ENCODE measurements around the gene TRAM2.

The TRAM2 gene

GRCh38 chr6:52523378-52524142, 53.3 kb downstream of the TRAM2 start:
- DNase-seq: no peak

GRCh38 chr6:52522655-52523054, 54.2 kb downstream of the TRAM2 start:
- DNase-seq: no peak

- DNase-seq: no peak
These were observed 54.7 kb downstream of the TRAM2 start for GRCh38 chr6:52522151-52522626.

GRCh38 chr6:52519618-52520017, 57.2 kb downstream of the TRAM2 start:
- no peak for DNase-seq

GRCh38 chr6:52518279-52518945, 58.4 kb downstream of the TRAM2 start:
- no peak for DNase-seq

- DNase-seq: no peak
These were observed 59.2 kb downstream of the TRAM2 start for GRCh38 chr6:52517502-52518278.

- no peak for DNase-seq
These were observed 59.9 kb downstream of the TRAM2 start for GRCh38 chr6:52516943-52517342.

- DNase-seq: no peak
These were observed 60.6 kb downstream of the TRAM2 start for GRCh38 chr6:52516269-52516668.

GRCh38 chr6:52515219-52515960, 61.5 kb downstream of the TRAM2 start:
- no peak for DNase-seq

- DNase-seq: no peak
These were observed 62.3 kb downstream of the TRAM2 start for GRCh38 chr6:52514514-52514913.

- DNase-seq: no peak
These were observed 63.0 kb downstream of the TRAM2 start for GRCh38 chr6:52513896-52514295.

- no peak for DNase-seq
These were observed 63.4 kb downstream of the TRAM2 start for GRCh38 chr6:52513464-52513863.

GRCh38 chr6:52512199-52512598, 64.7 kb downstream of the TRAM2 start:
- DNase-seq: no peak

- no peak for DNase-seq
These were observed 65.2 kb downstream of the TRAM2 start for GRCh38 chr6:52511572-52512151.

- DNase-seq: no peak
These were observed 65.7 kb downstream of the TRAM2 start for GRCh38 chr6:52511163-52511562.

GRCh38 chr6:52510213-52510562, 66.7 kb downstream of the TRAM2 start:
- no peak for DNase-seq

GRCh38 chr6:52509281-52510212, 67.3 kb downstream of the TRAM2 start:
- no peak for DNase-seq

GRCh38 chr6:52508261-52508739, 68.6 kb downstream of the TRAM2 start:
- no peak for DNase-seq

GRCh38 chr6:52507557-52508260, 69.2 kb downstream of the TRAM2 start:
- no peak for DNase-seq

GRCh38 chr6:52506476-52506875, 70.4 kb downstream of the TRAM2 start:
- no peak for DNase-seq
